NCI-H1105 (cell line): ENCODE results near the gene ROBO1.
A peak's percentile ranks its signal among the peaks of the same experiment; 100 is the strongest.
"Not testable (repeated sequence)": the region's sequence is repeated elsewhere in the genome, so short reads cannot be mapped to it uniquely, and the experiment has no call there.

Experiments used
- DNase-seq: peaks from one replicate; lab custom pipeline; 2025; lab: John Stamatoyannopoulos, UW

Gene ROBO1

DNA sequence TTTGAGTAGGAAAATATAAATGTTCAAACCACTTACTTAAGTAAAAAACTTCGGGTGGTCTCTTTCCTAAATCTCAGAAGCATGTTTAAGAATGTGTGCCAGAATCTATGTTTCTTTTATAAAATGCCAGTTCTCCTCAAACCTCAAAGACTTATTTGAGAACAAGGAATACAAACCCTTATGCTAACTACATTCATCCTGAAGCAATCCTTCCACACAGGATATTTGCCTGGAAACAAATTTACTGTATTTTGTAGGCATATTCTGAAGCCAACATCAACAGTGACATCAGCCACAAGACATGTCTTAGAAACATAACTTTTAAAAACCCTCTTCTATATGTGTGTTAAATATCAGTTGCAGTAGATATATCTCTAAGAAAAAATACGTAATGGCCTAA is 1077.0 kb downstream of the ROBO1 start:
- no peak for DNase-seq

DNA sequence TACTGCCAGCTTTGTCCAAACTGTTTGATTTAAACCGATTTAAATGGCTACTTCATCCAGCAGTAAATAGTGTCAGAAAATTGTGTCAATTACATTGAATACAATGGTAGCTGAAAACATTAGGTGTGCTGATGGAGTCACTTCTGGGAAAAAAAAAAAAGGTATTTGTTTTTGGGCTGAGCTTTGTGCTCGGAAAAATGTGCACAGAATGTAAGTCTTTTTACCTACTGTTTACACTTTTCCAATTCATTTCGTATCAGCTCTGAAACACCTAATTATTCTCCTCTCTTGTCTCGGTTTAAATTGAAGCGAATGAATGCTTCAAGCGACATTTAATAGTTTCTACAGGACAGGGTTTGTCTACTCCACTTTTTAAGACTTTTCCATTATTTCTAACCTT is 1078.4 kb downstream of the ROBO1 start:
- DNase-seq: peak; percentile 62

DNA sequence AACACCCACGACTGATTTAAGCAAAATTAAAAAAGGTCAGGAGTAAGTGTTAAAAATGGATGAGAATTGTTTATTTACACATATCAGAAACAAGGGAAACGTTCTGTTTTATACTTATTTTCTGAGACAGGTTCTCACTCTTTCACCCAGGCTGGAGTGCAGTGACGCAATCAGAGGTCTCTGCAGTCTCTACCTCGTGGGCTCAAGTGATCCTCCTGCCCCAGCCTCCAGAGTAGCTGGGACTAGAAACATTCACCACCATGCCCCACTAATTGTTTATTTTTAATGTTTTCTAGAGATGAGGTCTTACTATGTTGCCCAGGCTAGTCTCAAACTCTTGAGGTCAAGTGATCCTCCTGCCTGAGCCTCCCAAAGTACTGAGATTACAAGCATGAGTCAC is 1080.3 kb downstream of the ROBO1 start:
- no peak for DNase-seq

DNA sequence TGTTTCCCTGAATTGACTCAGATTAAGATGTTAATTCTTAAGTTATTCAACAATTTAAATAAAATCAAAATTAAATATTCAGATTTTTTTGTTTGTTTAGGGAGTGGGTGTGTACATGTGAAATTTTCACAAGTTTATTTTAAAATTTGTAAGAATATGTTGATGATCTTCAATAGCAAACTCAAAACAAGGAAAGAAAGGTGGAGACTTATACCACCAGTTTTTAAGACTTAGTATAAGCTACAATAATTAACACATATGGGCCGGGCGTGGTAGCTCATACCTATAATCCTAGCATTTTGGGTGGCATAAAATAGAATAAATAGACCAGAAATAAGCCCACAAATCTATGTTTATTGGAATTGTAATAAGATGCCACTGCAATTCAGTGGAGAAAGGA is 1084.5 kb downstream of the ROBO1 start:
- no peak for DNase-seq

DNA sequence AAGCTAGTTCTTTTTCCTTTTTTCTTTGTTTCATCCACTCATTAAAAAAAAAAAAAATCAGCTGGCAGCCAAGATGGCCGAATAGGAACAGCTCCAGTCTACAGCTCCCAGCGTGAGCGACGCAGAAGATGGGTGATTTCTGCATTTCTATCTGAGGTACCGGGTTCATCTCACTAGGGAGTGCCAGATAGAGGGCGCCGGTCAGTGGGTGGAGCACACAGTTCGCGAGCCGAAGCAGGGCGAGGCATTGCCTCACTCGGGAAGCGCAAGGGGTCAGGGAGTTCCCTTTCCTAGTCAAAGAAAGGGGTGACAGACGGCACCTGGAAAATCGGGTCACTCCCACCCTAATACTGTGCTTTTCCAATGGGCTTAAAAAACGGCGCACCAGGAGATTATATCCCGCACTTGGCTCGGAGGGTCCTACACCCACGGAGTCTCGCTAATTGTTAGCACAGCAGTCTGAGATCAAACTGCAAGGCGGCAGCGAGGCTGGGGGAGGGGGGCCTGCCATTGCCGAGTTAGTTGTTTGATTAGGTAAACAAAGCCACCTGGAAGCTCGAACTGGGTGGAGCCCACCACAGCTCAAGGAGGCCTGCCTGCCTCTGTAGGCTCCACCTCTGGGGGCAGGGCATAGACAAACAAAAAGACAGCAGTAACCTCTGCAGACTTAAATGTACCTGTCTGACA is 1092.5 kb downstream of the ROBO1 start:
- not testable (repeated sequence) for DNase-seq

DNA sequence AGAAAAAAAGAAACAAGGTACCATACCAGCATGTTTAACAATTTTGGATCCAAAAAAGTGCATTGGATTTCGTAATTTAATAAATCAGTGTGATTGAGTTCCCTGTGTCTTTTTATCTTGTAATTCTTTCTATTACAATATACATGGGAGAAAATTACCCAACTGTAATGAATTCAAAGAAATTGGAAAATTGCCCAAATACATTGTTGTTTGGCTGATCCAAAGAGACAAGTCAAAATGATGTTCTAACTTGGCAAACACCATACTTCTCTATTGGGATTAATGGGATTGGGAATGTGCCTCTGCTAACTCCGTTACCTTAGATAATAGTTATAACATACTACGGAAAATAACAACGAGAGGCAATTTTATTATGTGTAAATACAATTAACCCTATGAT is 1097.1 kb downstream of the ROBO1 start:
- no peak for DNase-seq

DNA sequence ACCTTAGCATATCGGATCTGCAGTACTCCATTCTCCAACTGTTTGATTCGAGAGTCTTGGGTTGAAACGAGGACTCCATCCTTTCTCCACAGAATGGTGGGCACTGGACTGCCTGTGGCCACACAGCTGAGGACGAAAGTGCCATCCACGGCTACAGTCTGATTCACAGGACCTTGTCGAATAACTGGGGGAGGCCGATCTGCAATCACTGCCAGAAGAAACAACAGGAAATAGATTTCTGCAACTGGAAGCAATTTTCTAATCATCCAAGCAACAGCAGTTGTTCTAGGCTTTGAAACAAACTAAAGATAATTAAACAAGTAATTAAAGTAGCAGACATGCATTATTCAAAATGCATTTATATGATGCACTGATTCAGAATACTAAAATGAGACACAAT is 1097.7 kb downstream of the ROBO1 start:
- DNase-seq: no peak

DNA sequence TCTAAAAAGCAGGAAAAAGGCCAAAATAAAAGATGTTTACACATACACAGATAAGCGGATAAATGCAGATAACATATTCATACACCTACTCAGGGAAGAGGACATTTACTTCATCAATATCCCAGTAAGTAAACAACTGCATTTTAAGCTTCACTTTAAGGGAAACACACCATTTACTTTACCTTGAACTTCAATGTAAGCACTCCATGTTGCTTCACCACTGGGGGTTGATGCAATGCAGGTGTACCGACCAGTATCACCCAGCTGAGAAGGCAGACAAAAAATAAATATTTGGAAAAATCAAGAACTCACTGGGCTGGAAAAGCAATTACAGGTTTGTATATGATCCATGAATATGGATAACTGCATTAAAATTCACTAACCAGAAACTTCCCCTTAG is 1099.5 kb downstream of the ROBO1 start:
- DNase-seq: no peak

DNA sequence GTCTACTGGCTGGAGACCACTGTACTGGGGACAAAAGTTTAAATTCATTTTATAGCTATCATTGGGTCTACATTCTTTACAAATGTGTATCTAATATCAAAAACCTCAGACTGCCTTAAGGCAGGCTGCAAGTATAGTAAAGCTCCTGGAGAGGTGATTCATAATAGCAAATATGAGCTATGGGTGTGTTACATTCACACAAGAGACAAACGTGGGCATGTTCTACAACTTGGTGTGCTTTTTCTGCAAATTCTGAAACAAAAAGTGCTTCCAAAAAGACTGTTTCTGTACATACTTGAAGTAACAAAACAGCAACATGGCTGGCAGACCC is 1101.4 kb downstream of the ROBO1 start:
- DNase-seq: no peak

DNA sequence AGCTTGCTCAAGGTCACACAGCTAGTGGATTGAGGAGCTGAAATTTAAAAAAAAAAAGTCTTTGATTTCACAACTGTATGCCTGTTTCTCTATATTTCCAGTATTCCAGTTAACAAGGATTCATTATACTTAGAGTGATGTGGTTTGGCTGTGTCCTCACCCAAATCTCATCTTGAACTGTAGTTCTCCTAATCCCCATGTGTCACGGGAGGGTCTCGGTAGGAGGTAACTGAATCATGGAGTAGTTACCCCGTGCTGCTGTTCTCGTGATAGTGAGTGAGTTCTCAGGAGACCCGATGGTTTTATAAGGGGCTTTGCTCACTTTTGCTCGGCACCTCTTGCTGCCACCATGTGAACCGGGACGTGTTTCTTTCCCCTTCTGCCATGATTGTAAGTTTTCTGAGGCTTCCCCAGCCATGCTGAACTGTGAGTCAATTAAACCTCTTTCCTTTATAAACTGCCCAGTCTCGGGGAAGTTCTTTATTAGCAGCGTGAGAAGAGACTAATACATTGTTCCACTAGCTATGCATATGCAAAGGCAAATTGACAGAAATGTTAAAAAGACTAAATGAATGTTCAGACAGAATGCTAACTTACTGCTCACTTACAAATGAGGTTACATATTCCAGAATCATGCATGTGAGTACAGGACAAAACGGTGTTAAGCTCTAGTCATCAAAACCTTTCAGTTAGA is 1101.9 kb downstream of the ROBO1 start:
- no peak for DNase-seq

DNA sequence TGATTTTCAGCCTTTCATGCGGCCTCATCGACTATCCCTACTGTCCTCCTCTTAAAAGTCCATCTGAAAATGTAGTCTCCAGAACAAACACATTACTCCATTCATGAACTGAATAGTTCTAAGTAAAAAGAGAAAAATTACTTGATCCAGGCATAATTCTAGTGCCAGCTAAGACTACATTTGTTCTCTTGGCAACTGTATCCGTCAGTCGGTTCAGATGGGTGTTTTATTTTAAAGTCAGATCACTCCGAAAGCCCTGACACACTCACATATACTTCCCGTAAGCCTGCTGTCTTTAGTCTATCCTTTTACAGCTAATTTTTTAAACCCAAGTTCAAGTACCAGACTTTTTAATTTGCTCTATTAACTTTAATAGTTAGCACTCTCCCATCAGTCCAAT is 1102.7 kb downstream of the ROBO1 start:
- DNase-seq: no peak

DNA sequence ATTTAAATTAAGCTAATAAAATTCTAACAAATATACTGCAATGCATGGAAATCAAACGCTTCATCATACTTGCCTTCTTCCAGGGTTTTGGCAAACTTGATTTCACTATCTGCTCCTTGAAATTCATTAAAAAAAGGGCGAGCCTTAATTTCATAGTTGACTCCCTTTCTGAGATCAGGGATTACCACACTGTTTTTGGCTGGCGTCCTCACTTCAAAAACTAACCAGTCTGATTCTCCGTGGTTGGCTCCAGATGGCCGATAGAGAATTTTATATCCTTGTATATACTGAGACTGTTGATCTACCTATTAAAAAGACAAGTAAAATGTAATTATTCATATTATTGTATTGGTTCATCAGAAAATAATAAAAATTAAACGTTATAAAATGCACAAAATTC is 1106.8 kb downstream of the ROBO1 start:
- no peak for DNase-seq

DNA sequence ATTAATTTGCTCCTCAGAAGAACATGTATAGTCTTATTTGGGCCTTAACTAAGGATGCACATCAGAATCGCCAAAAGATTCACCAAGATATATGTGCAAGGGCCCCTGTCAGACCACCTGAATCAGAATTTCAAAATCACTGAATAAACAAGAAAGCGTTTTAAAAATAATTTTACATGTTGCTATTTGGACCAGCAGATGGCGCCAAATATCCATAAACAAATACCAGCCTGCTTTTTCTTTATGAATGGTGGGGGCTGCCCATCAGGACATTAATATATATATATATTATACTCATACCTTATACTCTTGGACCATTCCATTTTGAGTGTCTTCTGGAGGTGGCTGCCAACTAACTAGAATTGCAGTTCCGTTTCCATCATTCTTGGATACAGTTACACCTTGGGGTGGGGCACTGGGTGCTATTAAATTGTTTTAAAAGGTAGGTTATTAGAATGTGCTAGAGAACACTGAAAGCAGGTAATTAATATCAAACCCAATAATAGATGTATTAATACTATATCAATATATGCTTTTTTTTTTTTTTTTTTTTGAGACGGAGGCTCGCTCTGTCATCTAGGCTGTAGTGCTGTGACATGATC is 1108.3 kb downstream of the ROBO1 start:
- DNase-seq: no peak

DNA sequence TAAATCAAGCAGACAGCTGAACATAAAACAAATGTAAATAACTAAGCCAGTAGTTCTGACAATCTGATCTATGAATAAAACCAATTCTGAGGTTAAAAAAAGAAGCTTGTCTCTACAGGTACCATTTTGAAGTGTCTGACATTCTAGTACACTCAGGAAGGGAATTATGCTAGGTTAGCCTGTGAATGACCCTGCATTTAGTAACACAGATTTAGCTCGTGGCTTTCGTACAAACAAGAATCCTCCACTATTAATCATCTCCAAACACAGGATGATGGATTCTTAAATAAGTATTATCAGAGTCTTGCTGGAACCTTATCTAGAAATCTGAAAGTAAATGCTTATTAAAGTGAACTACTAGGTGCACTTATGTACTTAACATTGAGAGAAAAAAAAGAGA is 1120.1 kb downstream of the ROBO1 start:
- DNase-seq: no peak

DNA sequence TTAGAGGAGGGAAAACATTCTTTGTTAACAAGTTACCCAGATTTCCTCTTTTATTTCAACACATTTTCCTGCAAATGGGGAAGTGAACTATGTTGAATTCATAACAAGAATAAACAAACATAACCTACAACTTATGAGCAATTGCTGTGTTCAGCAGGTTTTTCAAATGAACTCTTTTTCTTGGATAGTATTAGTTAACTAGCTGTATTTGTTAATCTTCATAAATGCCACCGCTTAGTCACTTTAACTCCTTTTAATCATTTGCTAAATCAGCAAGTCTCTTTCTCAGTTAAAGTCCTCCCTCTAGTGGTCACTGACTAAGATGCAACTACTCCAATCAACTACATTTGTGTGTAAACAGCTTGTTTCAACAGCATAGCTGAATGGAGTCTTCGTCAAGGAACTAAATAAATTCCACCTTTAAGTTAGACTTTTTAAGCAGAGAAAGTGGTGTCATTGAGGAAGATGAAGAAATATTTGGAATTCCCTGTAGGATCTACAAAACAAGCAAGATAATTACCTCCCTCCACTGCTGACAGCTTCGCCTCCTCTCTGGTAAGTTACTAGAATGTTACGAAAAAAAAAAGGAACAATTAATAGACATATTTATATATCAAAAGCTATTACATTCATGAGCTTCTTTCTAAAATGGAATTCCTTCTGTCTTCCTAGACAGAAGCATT is 1122.0 kb downstream of the ROBO1 start:
- DNase-seq: peak; percentile 45

DNA sequence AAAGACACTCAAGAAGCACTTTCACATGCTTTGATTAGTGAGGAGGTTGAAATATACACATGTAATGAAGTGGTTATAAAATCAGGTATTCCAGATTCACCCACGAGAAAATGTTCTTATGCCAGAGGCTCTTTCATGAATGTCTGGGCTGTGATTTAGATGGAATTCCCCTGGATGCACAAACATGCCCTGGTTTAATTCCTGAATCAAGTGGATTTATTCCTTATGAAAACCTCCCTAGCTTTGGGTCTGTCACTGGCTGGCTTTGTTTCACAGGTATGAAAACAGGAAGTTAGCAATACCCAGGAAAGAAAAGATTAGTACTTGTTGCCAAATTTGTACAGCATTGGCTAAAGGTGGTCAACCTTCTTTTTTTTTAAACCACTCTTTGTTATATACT is 1123.0 kb downstream of the ROBO1 start:
- DNase-seq: no peak

DNA sequence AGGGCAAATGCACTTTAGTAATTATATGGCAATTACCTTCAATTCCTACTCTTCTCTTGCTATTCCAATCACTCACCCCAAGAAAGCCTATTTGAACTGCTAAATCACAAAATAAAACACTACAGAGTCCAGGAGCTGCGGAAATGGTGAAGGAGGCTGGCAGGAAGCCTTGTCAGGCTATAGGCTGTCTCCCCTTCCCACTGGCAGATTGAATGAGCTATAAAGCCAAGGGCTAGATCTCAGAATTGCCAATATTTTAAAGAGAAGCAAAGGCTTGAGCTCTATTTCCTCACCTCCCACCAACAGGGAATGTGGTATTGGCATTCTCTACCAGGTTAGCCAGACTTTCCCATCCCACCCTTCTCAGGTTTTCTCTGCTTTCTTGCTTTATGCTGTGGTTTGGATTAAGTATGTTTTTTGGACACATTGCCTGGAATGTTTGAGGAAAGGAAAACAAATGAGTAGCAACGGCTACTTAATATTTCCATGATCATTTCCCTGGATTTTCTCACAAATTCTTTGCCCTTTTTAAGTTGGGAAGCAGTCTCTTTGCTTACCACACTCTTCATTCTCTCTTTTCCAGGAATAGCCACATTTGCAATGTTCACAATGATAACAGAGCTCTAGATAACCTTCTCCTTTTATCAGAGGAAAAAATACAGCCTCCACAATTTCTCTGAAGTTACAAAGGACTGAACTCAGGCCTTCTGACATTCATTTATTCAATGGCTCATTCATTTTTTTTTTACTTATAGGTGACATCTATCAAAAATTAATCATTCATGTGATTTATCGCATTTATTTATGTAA is 1125.4 kb downstream of the ROBO1 start:
- no peak for DNase-seq

DNA sequence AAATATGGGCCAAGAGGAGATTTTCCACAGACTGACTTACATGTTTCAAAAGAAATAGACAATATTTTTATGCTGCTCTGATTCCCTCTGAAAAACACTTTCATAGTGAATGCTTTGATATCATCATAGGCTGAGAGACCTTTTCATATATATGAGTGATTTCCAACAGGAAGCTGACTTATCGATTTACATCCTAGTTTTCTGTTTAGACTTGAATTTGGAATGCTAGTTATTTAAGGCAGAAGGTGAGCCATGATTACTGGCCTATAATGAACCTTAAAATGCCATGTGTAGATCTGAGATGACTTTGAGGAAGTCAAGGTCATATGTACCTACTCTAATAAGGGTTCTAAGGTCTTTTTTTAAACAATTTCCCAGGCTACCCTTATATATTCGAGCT is 1126.1 kb downstream of the ROBO1 start:
- DNase-seq: no peak

DNA sequence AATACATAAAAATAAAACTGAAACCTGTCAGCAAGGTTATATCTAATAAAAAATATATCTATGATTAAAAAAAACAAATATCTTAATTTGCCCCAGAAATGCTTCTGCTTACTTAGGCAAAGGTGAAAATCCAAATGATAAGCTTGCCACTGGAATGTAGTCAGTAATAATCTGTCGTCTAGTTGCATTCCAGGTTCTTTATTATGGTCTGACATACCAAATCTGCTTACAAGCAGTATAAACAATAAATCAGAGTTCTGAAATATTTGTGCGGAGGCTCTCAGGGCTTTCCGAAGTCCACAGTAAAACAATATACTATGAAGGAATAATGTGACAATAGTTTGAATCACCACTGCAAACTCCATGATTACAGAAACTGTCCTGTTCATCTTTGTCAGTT is 1133.5 kb downstream of the ROBO1 start:
- no peak for DNase-seq

DNA sequence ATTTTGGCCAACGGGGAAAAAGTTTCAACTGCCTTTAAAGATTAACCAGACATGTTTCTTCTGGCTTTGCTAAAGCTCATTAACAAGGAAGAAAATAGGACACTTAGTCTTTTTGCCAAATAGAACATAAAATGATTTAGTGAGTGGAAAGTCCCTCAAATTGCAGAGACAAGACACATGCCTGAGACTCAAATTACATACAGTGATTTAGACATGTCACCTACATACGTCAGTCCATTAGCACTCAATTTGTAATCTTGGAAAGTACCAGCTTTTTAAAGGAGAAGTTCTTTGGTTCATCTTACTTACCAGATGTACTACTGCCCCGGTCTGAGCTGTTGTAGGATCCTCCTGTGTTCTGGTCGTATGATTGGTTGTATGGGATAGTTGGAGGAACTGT is 1134.2 kb downstream of the ROBO1 start:
- DNase-seq: no peak

DNA sequence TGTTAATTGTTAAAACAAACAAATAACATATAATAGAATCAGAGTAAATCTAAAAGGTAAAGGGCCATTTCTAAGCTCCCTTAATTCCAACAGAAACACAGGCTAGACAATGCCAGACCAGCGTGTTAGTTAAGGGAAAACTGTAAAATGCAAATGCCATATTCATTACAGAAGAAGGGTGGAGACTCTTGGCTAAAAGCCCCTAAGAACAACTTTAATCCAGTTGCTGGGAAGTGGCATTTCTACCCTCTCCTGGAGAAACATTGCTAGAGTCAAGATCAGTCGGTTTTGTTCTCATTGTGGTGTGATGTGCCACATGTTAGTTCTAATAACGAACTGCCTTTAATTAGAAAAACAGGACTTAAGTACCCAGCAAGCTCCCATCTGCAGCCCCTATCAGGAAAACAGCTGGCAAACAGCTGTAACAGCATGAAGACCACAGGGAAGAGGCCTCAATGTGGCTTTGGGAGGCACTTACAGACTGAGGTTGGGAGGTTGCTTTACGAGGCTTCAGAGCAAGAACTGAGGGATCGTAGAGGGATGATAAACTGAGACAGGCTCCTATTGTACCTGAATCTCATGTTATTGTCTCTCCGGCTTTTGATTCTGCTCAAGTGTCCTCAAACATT is 1134.8 kb downstream of the ROBO1 start:
- no peak for DNase-seq

DNA sequence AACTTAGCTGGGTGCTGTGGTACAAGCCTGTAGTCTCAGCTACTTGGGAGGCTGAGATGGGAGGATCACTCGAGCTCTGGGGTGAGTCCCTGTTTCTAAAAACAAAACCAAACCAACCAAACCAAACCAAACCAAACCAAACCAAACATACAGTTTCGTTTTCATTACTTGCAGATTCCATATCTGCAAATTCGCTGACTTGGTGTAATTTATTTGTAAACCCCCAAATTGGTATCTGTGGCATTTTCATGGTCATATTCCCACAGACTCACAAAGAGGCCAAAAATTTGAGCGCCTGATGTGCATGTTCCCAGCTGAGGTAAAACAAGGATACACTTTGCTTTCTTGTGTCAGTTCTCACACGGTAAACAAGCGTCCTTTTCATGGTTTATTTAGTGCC is 1138.3 kb downstream of the ROBO1 start:
- DNase-seq: no peak
